SU-DHL-6 (cell line): Measurements from ENCODE around the gene FRMD4B.

Experiments
- H2AFZ ChIP-seq: fragments of 200-600 bp; sonication (generic); 2 replicates; pipeline ENCODE4 v1.6.1; 2014; ENCODE audit warnings: low read depth, mild to moderate bottlenecking, moderate library complexity, mixed read lengths, antibody characterized with exemption, low read length; ENCODE audit not compliant: severe bottlenecking
- H3F3A ChIP-seq: fragments of 200-600 bp; shearing (Covaris generic); 2 replicates; pipeline ENCODE4 v1.6.0; 2016; ENCODE audit warnings: antibody characterized with exemption, mild to moderate bottlenecking; ENCODE audit not compliant: insufficient read depth
- H3K27ac ChIP-seq: fragments of 200-600 bp; sonication (generic); 2 replicates; pipeline ENCODE4 v1.5.1; 2016; ENCODE audit warnings: low read depth, mild to moderate bottlenecking, low read length, moderate library complexity, mixed read lengths
- H3K27me3 ChIP-seq: fragments of 200-600 bp; sonication (generic), shearing (Covaris generic); 2 replicates; pipeline ENCODE4 v1.6.0; 2014; ENCODE audit warnings: mild to moderate bottlenecking, low read length
- H3K36me3 ChIP-seq: fragments of 200-600 bp; sonication (generic); 2 replicates; pipeline ENCODE4 v1.6.1; 2014; ENCODE audit warnings: mild to moderate bottlenecking, low read length, mixed read lengths
- H3K4me2 ChIP-seq: fragments of 300-600, 200-600 bp; shearing (Covaris generic), sonication (generic); 2 replicates; pipeline ENCODE4 v1.6.0; 2014; ENCODE audit warnings: low read length, low read depth, mild to moderate bottlenecking; ENCODE audit not compliant: poor library complexity, severe bottlenecking
- H3K4me3 ChIP-seq: fragments of 200-600 bp; sonication (generic); 2 replicates; pipeline ENCODE4 v1.5.1; 2014; ENCODE audit warnings: antibody characterized with exemption, low read length, mild to moderate bottlenecking, mixed read lengths; ENCODE audit not compliant: insufficient read depth, poor library complexity, severe bottlenecking
- H3K79me2 ChIP-seq: fragments of 200-600 bp; sonication (generic); 2 replicates; pipeline ENCODE4 v1.6.1; 2014; ENCODE audit warnings: mild to moderate bottlenecking, low read length, moderate library complexity; ENCODE audit not compliant: insufficient read depth
- H3K9ac ChIP-seq: fragments of 200-600 bp; sonication (generic); 2 replicates; pipeline ENCODE4 v1.7.0; 2014; ENCODE audit warnings: mild to moderate bottlenecking, low read length
- H3K9me2 ChIP-seq: fragments of 200-600 bp; sonication (generic); replicated peaks from 2 replicates; pipeline ENCODE4 v1.6.1; 2014; ENCODE audit warnings: low read length; ENCODE audit not compliant: insufficient read depth
- H3K9me3 ChIP-seq: fragments of 200-600 bp; sonication (generic); 2 replicates; pipeline ENCODE4 v1.6.1; 2014; ENCODE audit warnings: low read length, mixed read lengths; ENCODE audit not compliant: insufficient read depth
- H4K20me1 ChIP-seq: fragments of 200-600 bp; sonication (generic); 2 replicates; pipeline ENCODE4 v1.6.1; 2014; ENCODE audit warnings: low read depth, mild to moderate bottlenecking, antibody characterized with exemption, low read length, moderate library complexity, mixed read lengths
- EZH2phosphoT487 ChIP-seq: fragments of 200-600 bp; sonication (generic), shearing (Covaris generic); conservative IDR thresholded peaks from 2 replicates; pipeline ENCODE4 v1.6.1; 2018; ENCODE audit warnings: mild to moderate bottlenecking, antibody characterized with exemption, low read length, moderate library complexity, mixed read lengths
- TF ChIP-seq, protein P1 (sequence below): fragments of 200-600 bp; sonication (generic); IDR thresholded peaks from one replicate; pipeline ENCODE4 v1.5.1; 2017; ENCODE audit warnings: antibody characterized with exemption, mild to moderate bottlenecking, low read length, moderate library complexity; ENCODE audit not compliant: insufficient read depth, poor library complexity, severe bottlenecking

The FRMD4B gene

GRCh38 chr3:69174871-69175737 lies 210.8 kb downstream of the FRMD4B start:
- Histone ChIP-seq H4K20me1 (no peaks in the 10 kb centered on the region; the same call in 1 of the 2 replicates), H3K27ac (no peak overlapping the region), H3K36me3 (no peaks in the 10 kb centered on the region), H3K9me2 (no peaks in the 10 kb centered on the region), H3K9ac (no peak overlapping the region), H3K27me3 (no peaks in the 10 kb centered on the region), H3K9me3 (no peaks in the 10 kb centered on the region), H3K79me2 (no peaks in the 10 kb centered on the region), H3F3A (no peaks in the 10 kb centered on the region), H3K4me3 (no peak overlapping the region), H3K4me2 (no peak overlapping the region), H2AFZ (no peak overlapping the region)
- TF ChIP-seq, protein P1, sequence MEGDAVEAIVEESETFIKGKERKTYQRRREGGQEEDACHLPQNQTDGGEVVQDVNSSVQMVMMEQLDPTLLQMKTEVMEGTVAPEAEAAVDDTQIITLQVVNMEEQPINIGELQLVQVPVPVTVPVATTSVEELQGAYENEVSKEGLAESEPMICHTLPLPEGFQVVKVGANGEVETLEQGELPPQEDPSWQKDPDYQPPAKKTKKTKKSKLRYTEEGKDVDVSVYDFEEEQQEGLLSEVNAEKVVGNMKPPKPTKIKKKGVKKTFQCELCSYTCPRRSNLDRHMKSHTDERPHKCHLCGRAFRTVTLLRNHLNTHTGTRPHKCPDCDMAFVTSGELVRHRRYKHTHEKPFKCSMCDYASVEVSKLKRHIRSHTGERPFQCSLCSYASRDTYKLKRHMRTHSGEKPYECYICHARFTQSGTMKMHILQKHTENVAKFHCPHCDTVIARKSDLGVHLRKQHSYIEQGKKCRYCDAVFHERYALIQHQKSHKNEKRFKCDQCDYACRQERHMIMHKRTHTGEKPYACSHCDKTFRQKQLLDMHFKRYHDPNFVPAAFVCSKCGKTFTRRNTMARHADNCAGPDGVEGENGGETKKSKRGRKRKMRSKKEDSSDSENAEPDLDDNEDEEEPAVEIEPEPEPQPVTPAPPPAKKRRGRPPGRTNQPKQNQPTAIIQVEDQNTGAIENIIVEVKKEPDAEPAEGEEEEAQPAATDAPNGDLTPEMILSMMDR = no peak
- TF ChIP-seq EZH2phosphoT487 = no peak

- Histone ChIP-seq H2AFZ (no peak overlapping the region), H4K20me1 (no peaks in the 10 kb centered on the region; the same call in 1 of the 2 replicates), H3K9me2 (no peaks in the 10 kb centered on the region), H3K36me3 (no peaks in the 10 kb centered on the region), H3K79me2 (no peaks in the 10 kb centered on the region), H3F3A (no peaks in the 10 kb centered on the region), H3K4me3 (no peak overlapping the region), H3K9me3 (no peaks in the 10 kb centered on the region), H3K27ac (no peak overlapping the region), H3K4me2 (no peak overlapping the region), H3K9ac (no peak overlapping the region), H3K27me3 (no peaks in the 10 kb centered on the region)
- no peak for TF ChIP-seq EZH2phosphoT487
- TF ChIP-seq, protein P1 = no peak
These were observed 211.4 kb downstream of the FRMD4B start for GRCh38 chr3:69174445-69174844.

DNA sequence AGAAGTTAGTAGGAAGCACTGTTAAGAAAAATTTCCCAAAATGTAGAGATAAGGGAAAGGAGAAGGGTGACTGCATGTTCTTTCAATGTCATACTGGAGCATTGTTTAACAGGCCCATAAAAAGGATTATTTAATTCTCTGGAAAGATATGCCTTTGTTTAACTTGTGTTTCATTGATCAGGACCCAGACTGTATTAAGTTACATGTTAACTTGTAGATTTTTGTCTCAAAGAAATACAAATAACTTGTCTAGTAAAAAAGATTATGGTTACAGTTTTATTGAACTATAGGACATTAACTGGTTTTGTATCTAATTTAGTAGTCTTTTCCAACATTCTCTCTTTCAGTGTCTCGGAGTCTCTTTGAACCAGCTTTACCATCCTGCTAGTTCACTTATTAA lies 213.8 kb downstream of the FRMD4B start:
- H3K36me3 ChIP-seq = no peaks in the 10 kb centered on the region
- no peak overlapping the region for H3K9ac ChIP-seq
- H3K9me2 ChIP-seq = no peaks in the 10 kb centered on the region
- no peaks in the 10 kb centered on the region for H3F3A ChIP-seq
- H3K9me3 ChIP-seq = no peaks in the 10 kb centered on the region
- no peak overlapping the region for H3K4me2 ChIP-seq
- H4K20me1 ChIP-seq = no peaks in the 10 kb centered on the region; the same call in 1 of the 2 replicates
- H3K27me3 ChIP-seq = no peaks in the 10 kb centered on the region
- H3K4me3 ChIP-seq = no peak overlapping the region
- TF ChIP-seq, protein P1 = no peak
- TF ChIP-seq EZH2phosphoT487 = no peak
- no peaks in the 10 kb centered on the region for H3K79me2 ChIP-seq
- no peak overlapping the region for H3K27ac ChIP-seq
- no peak overlapping the region for H2AFZ ChIP-seq
